Stimulated activated CD4-positive, alpha-beta T cell treated with anti-CD3 and anti-CD28 coated beads, Interleukin-4, amount 100 ng/mL, for 24 hours (primary cell): ENCODE measurements around the gene GPX3.
A peak's percentile ranks its signal among the peaks of the same experiment; 100 is the strongest.

Experiments
- DNase-seq: peaks from one replicate; pipeline ENCODE4 v3.0.0-alpha.2; 2020

GPX3 gene

GRCh38 chr5:151058891-151059489 is 38.6 kb downstream of the GPX3 start:
- DNase-seq: no peak

DNA sequence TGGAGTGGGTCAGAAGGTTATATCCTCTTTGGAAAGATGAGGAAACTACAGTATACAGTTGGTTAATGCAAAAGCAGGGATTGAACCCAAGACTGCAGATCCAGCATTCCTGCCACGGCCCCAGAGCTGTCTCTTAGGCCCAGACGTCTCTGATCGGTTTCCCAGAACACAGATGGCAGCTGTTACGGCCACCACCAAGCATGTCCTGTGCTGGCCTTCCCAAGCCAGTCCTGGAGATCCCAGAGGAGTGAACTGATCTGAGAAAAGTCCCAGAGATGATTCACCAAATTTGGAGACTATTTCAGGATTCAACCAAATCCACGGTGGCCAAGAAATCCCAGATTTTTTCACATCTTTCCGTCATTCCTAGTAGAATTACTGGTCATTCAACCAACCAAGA is 40.4 kb downstream of the GPX3 start:
- DNase-seq: no peak

GRCh38 chr5:151062405-151063141 is 42.2 kb downstream of the GPX3 start:
- no peak for DNase-seq

- DNase-seq: no peak
Measured at GRCh38 chr5:151063142-151063989, 43.0 kb downstream of the GPX3 start.

DNA sequence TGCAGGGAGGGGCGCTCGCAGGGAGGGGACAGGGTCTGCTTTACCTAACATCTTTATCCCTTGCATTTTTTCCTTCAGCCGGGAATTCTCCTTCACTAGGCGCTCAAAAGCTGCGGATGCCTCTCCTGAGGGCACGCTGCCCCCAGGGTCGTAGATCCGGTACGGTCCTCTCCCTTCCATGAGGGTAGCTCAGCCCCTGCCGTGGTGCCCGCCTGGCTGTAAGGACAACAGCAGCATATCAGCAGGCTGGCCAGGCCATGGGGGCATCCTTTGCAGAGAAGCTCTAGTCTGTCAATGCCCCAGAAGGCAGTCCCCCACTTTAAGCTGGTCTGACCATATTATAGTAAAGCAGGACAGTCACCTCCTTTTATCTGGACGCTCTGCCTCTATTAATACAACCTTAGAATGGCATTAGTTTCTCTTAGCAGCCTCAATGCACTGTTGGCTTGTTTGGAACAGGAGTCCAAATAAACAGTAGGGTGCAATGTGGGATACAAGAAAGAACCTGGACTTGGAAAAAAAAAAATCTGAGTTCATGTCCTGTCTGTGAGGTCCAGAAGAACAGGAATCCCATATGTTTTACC is 44.6 kb downstream of the GPX3 start:
- no peak for DNase-seq

- no peak for DNase-seq
Measured at GRCh38 chr5:151065609-151066008, 45.2 kb downstream of the GPX3 start.

- no peak for DNase-seq
Measured at GRCh38 chr5:151066920-151067319, 46.5 kb downstream of the GPX3 start.

DNA sequence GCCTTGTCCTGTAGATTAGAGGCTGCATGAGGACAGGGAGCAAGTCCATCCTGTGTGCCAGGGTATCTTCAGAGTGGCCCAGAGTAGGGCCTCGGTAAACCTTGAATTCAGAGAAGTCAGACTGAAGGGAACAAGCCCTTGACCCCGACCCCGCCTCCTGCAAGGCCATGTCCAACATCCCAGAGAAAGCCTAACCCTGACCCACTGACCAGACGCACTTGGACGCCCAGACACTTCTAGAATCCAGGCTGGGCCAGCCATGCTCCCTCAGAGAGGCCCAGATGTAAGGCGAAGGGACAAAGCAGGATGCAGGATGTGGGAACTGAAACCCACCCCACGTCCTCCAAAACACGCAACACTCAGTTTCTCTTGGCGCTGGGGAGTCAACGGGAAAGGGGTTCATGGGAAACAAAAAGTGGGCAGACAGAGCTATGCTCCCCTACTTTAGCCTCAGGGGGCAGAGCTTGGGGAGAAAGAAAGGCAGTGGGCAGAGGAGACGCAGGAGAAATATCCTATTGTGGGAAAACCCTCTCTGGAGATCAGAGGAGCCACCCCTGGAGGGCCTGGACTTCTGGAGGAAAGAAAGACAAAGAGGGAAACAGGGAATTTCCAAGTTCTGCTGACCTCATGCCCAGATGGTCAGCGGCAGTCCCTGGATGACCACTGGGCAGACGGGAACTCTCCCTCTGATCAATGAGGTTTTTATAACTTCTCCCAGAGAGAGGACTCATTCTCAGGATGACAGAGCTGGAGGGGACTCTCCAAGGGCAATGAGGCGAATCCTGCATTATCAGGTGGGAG is 47.4 kb downstream of the GPX3 start:
- DNase-seq: no peak

DNA sequence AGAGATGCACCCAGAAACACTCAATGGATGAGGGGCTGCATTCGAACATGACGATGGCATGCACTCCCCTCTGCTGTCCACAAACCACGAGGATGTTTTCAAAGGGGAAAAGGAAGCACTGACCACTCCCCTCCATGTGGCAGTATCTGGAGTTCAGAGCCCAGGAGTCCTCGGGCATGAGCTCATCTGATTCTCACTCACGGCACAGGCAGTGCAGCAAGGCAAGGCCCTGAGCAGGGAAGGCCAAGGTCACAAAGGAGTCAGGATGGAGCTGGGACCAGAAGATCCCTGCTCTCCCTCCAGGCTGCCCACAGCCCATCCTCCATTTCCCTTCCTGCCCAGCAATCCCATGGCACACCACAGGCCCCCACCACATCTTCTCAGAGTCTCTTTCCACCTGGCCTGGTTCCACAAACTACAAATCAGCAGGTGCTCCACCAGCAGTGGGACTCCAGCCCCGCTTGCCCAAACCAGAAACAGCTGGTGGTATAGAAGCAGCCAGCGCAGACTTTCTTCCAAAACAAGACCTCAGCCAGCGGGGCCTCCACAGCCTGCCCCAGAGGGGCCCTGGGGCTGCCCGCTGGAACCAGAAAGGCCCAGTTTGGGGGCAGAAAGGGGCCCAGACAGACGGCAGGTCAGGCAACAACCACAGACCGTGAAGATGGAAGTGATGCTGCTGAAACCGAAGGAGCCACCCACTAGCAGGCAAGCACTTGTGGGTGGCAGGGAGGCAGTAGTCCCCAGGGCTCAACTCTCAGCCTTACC is 48.2 kb downstream of the GPX3 start:
- DNase-seq: peak; percentile 65

DNA sequence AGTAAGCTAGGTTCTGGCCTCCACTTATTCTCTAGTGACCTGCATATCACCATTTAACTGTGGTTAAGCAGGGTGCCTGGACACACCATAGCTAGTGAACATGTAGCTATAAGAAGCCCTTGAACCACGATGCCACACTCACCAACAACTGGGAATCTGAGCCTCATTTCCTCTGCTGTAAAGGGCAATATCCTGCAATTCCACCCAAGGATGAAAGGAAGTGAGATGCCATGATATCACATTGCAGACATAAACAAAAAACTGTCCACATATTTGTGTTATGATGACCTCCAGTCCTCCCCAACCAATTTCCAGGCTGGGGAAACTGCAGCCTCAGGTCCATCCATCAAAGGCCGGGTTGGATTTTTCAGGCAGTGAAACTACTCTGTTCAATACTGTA is 50.1 kb downstream of the GPX3 start:
- DNase-seq: no peak

DNA sequence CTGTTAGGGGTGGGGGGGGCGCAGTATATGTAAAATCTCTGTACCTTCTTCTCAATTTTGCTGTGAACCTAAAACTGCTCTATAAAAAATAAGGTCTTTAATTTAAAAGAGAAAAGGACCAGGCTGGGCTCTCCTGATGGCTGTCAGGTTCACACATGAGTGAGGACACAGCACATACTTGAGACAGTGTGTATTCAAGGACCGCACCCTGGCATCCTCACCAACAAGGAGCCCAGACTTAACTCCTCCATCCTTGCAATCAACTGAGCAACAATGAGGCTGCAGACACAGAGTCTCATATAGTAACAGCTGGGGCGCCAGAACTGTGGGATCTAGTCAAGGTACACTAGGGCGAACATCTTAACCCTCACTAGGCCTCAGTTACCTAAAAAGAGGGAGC is 50.6 kb downstream of the GPX3 start:
- DNase-seq: no peak

- no peak for DNase-seq
Measured at GRCh38 chr5:151071848-151072629, 51.6 kb downstream of the GPX3 start.

DNA sequence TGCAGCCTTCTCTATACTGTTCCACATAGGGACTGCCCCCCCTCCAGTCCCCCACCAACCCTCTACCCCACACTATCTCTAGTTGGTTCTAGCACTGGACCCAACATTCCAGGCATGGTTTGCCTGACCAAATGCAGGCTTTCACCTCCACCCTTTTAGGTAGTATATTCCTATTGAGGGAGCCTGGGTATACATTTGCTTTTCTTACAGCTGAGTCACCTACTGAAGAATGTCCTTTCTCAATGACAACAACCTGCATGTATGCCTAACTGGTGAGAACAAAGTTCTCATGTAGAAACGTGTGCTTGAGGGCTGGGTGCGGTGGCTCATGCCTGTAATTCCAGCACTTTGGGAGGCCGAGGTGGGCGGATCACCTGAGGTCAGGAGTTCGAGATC is 52.2 kb downstream of the GPX3 start:
- no peak for DNase-seq

GRCh38 chr5:151073280-151073679 is 52.9 kb downstream of the GPX3 start:
- DNase-seq: no peak

DNA sequence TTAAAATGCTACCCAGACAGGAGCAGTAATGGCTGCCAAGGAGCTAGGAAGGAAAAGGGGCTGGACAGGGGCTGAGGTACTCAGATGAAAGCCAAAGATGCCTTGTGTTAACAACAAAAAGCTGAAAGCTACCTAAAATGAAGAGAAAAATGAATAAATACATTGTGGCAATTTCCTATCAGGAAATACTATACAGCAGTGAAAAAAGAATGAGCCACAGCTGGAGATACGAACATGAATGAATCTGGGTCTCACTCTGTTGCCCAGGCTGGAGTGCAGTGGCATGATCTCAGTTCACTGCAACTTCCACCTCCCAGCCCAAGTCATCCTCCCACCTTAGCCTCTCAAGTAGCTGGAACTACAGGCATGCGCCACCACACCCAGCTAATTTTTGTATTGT is 54.2 kb downstream of the GPX3 start:
- no peak for DNase-seq

GRCh38 chr5:151075698-151076331 is 55.4 kb downstream of the GPX3 start:
- no peak for DNase-seq

- no peak for DNase-seq
Measured at GRCh38 chr5:151076616-151077015, 56.2 kb downstream of the GPX3 start.

- no peak for DNase-seq
Measured at GRCh38 chr5:151077419-151077818, 57.0 kb downstream of the GPX3 start.

DNA sequence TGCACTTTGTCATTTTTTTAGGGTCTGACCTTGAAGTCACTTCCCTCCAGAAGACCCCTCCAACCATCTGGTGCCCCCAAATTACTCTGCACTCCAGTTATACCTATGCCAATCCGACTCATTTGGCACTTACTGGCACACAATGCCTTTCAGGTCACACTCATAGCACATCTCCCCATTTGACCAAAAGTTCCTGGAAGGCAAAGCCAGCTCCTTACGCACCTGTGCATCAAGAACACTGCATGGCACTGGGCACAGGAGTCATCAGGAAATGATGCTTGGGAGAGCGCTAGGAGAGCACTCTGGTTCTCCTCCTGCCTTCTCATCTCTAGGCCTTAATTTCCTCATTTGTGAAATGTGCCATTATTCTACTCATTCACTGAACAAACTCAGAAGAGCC is 57.6 kb downstream of the GPX3 start:
- DNase-seq: no peak
